ENCODE measurements around the gene HERC6.

The HERC6 gene

GRCh38 chr4:88378691-88379559 lies at the start of gene HERC6 (continued):
- TF ChIP-seq ZBTB10 (tag by site-specific recombination; IDR thresholded peaks at IDR 0.05) (peak; percentile 89), ZNF626 (tag by site-specific recombination; IDR thresholded peaks at IDR 0.05) (no peak), PRDM1 (tag by site-specific recombination; IDR thresholded peaks at IDR 0.05) (no peak), ZNF501 (tag by site-specific recombination; IDR thresholded peaks at IDR 0.05) (peak; percentile 88), ZNF610 (tag by site-specific recombination; IDR thresholded peaks at IDR 0.05; ENCODE audit: borderline replicate concordance) (peak; percentile 80; the same call in 1 of the 2 replicates), ZFP69B (tag by site-specific recombination; IDR thresholded peaks at IDR 0.05) (no peak; the same call in 1 of the 2 replicates), ZNF777 (tag by site-specific recombination; IDR thresholded peaks at IDR 0.05; ENCODE audit: borderline replicate concordance) (no peak)

GRCh38 chr4:88333741-88334405 lies 44.8 kb upstream of the HERC6 start:
- TF ChIP-seq ZNF10 (tag by site-specific recombination; IDR thresholded peaks at IDR 0.05), result no peak
- TF ChIP-seq, protein P1, sequence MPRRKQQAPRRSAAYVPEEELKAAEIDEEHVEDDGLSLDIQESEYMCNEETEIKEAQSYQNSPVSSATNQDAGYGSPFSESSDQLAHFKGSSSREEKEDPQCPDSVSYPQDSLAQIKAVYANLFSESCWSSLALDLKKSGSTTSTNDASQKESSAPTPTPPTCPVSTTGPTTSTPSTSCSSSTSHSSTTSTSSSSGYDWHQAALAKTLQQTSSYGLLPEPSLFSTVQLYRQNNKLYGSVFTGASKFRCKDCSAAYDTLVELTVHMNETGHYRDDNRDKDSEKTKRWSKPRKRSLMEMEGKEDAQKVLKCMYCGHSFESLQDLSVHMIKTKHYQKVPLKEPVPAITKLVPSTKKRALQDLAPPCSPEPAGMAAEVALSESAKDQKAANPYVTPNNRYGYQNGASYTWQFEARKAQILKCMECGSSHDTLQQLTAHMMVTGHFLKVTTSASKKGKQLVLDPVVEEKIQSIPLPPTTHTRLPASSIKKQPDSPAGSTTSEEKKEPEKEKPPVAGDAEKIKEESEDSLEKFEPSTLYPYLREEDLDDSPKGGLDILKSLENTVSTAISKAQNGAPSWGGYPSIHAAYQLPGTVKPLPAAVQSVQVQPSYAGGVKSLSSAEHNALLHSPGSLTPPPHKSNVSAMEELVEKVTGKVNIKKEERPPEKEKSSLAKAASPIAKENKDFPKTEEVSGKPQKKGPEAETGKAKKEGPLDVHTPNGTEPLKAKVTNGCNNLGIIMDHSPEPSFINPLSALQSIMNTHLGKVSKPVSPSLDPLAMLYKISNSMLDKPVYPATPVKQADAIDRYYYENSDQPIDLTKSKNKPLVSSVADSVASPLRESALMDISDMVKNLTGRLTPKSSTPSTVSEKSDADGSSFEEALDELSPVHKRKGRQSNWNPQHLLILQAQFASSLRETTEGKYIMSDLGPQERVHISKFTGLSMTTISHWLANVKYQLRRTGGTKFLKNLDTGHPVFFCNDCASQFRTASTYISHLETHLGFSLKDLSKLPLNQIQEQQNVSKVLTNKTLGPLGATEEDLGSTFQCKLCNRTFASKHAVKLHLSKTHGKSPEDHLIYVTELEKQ (tag by site-specific recombination; IDR thresholded peaks at IDR 0.05; ENCODE audit: borderline replicate concordance), result no peak
- TF ChIP-seq MEIS1 (CRISPR knock-in tag; IDR thresholded peaks at IDR 0.05; ENCODE audit: borderline replicate concordance), result no peak
- TF ChIP-seq PRDM10 (tag by site-specific recombination; IDR thresholded peaks at IDR 0.05), result no peak
- TF ChIP-seq ZNF76 (tag by site-specific recombination; IDR thresholded peaks at IDR 0.05; ENCODE audit: borderline replicate concordance, low read depth), result no peak
- no peak for TF ChIP-seq ZNF561 (tag by site-specific recombination; IDR thresholded peaks at IDR 0.05; ENCODE audit: borderline replicate concordance)
- TF ChIP-seq ZNF596 (tag by site-specific recombination; IDR thresholded peaks at IDR 0.05), result no peak
- no peak for TF ChIP-seq ZNF670 (tag by site-specific recombination; IDR thresholded peaks at IDR 0.05; ENCODE audit: low read depth)
- no peak for TF ChIP-seq ZBTB44 (tag by site-specific recombination; IDR thresholded peaks at IDR 0.05)
- no peak for TF ChIP-seq ZNF112 (tag by site-specific recombination; IDR thresholded peaks at IDR 0.05)
- TF ChIP-seq ZNF585B (tag by site-specific recombination; IDR thresholded peaks at IDR 0.05), result no peak
- no peak for TF ChIP-seq ZNF266 (tag by site-specific recombination; IDR thresholded peaks at IDR 0.05; ENCODE audit: low read depth)
- Histone ChIP-seq H3K36me3 (ENCODE audit: control insufficient read depth in 2 of 2, insufficient read depth in 1 of 2, low read length in 2 of 2) (no peaks in the 10 kb centered on the region), H3K9me3 (ENCODE audit: control insufficient read depth, insufficient read depth, low read depth, low read length) (no peaks in the 10 kb centered on the region), H3K27ac (ENCODE audit: extremely low read depth, low read depth, low read length) (no peak overlapping the region), H3K4me3 (ENCODE audit: low read depth, low read length) (no peak overlapping the region), H3K4me1 (ENCODE audit: control insufficient read depth, insufficient read depth, low read length) (no peaks in the 10 kb centered on the region)
- ChIA-PET CTCF (no interaction called here), POLR2A (no interaction called here)

Measured in HEK293 (cell line).